GM12801 (cell line): ENCODE data around the gene SLC39A1.

Experiments used
- TF ChIP-seq, protein P1 (sequence below): IDR thresholded peaks from one replicate; pipeline ENCODE4 v1.5.1; 2011; ENCODE audit warnings: control low read depth; ENCODE audit not compliant: insufficient read length; ENCODE audit errors: extremely low read depth

SLC39A1 gene, protein sequence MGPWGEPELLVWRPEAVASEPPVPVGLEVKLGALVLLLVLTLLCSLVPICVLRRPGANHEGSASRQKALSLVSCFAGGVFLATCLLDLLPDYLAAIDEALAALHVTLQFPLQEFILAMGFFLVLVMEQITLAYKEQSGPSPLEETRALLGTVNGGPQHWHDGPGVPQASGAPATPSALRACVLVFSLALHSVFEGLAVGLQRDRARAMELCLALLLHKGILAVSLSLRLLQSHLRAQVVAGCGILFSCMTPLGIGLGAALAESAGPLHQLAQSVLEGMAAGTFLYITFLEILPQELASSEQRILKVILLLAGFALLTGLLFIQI

DNA sequence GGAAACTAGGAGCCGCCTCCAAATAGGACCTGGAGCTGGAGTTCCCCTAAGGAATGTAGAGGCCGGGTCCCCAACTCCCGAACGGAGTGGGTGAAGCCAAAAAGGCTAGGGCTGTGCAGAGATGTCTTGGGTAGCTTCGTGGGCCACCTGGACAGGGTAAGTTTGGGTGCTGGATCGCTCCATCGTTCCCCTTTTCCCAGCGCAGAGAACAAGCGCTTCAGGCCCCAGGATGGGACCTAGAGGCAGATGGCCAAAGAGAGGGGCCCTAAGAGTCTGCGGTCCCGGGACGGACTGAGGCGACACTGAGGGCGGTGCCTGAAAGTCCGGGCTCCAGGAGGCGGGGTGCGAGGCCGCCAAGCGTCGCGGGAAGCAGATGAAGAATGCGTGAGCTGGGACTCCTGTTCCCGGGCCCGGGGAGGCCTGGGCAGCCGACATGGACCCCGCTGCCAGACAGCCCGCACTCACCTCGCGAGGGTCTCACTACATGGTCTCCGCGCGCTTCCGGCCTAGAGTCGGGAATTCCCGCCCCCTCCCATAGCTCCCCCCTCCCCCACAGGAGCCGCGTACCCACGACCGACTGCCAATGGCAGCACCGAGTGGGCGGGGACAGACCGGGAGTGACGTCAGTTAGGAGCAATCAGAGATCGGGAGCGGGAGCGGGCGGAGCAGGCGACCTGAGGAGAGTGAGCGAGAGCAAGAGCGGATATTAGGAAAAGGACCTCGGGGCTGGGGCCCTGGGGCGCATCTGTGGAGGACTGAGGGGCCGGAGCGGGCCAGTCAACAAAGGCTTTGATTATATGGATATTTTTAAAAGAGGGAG lies at the start of gene SLC39A1:
TSS of gene SLC39A1 (minus strand) at position 508 of the 820 bp plus-strand sequence. CDS start 822 bp downstream, outside the sequence.
- TF ChIP-seq, protein P1, sequence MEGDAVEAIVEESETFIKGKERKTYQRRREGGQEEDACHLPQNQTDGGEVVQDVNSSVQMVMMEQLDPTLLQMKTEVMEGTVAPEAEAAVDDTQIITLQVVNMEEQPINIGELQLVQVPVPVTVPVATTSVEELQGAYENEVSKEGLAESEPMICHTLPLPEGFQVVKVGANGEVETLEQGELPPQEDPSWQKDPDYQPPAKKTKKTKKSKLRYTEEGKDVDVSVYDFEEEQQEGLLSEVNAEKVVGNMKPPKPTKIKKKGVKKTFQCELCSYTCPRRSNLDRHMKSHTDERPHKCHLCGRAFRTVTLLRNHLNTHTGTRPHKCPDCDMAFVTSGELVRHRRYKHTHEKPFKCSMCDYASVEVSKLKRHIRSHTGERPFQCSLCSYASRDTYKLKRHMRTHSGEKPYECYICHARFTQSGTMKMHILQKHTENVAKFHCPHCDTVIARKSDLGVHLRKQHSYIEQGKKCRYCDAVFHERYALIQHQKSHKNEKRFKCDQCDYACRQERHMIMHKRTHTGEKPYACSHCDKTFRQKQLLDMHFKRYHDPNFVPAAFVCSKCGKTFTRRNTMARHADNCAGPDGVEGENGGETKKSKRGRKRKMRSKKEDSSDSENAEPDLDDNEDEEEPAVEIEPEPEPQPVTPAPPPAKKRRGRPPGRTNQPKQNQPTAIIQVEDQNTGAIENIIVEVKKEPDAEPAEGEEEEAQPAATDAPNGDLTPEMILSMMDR, result no peak

DNA sequence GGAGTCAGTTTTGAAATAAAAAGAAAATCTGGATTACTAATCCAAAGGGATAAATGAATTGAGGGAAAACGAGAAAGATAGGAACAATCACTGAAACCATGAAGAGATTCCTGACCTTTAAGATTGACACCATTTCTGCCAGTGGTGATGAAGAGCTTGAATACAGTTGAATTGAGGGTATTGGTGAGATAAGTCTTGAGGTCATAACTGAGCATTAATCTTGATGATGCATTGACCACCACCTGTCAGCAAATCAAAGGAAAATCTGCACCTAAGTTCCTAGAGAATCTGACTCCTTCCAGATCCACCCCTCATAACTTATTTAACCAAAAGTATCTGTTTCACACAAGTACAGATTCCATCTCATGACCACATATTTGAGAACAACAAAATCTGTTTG lies 48.8 kb upstream of the SLC39A1 start:
- TF ChIP-seq, protein P1, result no peak

GRCh38 chr1:154006136-154006535 lies 42.8 kb upstream of the SLC39A1 start:
- TF ChIP-seq, protein P1, result no peak

DNA sequence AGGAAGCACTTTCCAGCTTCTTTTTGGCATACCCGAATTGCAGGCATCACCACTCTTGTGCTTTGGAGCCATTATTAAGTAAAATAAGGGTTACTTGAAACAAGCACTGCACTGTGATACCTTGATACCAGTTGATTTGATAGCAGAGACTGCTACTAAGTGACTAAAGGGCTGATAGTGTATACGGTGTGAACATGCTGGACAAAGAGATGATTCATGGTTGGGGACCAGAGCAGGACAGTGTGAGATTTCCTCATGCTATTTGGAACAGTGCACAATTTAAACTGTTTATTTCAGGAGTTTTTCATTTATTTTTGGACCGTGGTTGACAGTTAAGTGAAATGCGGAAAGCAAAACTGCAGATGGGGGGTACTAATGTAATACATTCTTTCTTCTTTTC lies 37.1 kb upstream of the SLC39A1 start:
- TF ChIP-seq, protein P1, result no peak

- TF ChIP-seq, protein P1, result no peak
Observed at GRCh38 chr1:153995640-153996039, 32.3 kb upstream of the SLC39A1 start.

GRCh38 chr1:153995202-153995601 lies 31.9 kb upstream of the SLC39A1 start:
- TF ChIP-seq, protein P1, result no peak

DNA sequence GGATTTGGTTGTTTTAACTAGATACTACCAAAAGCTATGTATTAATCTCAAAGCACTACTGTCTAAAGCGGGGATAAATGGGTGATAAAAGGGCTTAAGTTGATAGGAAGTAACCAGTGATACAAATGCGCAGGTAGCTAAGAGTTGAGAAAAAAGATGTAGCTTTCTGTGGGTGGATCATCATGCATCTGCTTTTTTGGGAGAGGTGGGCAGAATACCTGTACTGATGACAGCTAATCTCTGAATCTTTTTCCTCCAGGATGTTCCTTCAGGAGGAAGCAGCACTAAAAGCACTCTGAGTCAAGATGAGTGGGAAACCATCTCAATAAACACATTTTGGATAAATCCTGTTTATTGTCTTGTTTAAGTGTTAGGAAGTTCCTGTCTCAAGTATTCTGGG lies 28.5 kb upstream of the SLC39A1 start:
- TF ChIP-seq, protein P1, result no peak
